Measurements from ENCODE around the gene LARP7.
"Not testable (repeated sequence)": the region's sequence is repeated elsewhere in the genome, so short reads cannot be mapped to it uniquely, and the experiment has no call there.

LARP7 gene

DNA sequence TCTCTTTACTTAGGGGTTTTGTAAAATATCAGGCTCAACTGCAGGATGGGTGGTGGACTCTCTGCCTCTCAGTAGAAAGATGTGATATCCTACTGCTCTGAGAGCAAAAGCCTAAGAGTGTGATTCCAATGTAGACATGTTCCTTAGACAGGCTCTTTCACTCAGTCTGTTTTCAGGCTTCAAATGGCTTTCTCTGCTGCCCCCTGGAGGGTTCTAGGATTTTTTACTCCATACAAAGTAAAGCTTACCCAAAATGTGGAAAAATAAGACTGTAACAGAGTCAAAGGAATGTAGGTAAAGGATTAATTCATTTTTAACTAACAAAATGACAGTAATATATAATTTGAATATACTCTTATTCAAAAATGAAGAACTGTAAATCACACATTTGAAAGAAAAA, 32.4 kb upstream of the LARP7 start:
- H3K36me3 ChIP-seq (ENCODE audit: low read length): no peaks in the 10 kb centered on the region
- TF ChIP-seq EZH2phosphoT487 (conservative IDR thresholded peaks at IDR 0.05; ENCODE audit: low read length): no peak
- TF ChIP-seq, protein P1, sequence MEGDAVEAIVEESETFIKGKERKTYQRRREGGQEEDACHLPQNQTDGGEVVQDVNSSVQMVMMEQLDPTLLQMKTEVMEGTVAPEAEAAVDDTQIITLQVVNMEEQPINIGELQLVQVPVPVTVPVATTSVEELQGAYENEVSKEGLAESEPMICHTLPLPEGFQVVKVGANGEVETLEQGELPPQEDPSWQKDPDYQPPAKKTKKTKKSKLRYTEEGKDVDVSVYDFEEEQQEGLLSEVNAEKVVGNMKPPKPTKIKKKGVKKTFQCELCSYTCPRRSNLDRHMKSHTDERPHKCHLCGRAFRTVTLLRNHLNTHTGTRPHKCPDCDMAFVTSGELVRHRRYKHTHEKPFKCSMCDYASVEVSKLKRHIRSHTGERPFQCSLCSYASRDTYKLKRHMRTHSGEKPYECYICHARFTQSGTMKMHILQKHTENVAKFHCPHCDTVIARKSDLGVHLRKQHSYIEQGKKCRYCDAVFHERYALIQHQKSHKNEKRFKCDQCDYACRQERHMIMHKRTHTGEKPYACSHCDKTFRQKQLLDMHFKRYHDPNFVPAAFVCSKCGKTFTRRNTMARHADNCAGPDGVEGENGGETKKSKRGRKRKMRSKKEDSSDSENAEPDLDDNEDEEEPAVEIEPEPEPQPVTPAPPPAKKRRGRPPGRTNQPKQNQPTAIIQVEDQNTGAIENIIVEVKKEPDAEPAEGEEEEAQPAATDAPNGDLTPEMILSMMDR (IDR thresholded peaks at IDR 0.05; ENCODE audit: insufficient read depth, low read length, poor library complexity, severe bottlenecking): no peak
- H3K9me3 ChIP-seq (ENCODE audit: insufficient read depth, low read length): no peaks in the 10 kb centered on the region
- H2AFZ ChIP-seq (ENCODE audit: low read depth, low read length, severe bottlenecking): no peak overlapping the region
- no peak overlapping the region for H3K27ac ChIP-seq (ENCODE audit: low read depth, low read length)
- H3K79me2 ChIP-seq (ENCODE audit: insufficient read depth, low read length): no peaks in the 10 kb centered on the region
- no peak overlapping the region for H3K4me3 ChIP-seq (ENCODE audit: insufficient read depth, low read length, poor library complexity, severe bottlenecking)
- no peaks in the 10 kb centered on the region for H3K27me3 ChIP-seq (ENCODE audit: low read length)
- no peaks in the 10 kb centered on the region for H4K20me1 ChIP-seq (ENCODE audit: low read depth, low read length)
- no peak overlapping the region for H3K9ac ChIP-seq (ENCODE audit: low read length)
- no peak overlapping the region for H3K4me2 ChIP-seq (ENCODE audit: low read depth, low read length, poor library complexity, severe bottlenecking)
- H3F3A ChIP-seq (ENCODE audit: insufficient read depth): no peaks in the 10 kb centered on the region
- H3K9me2 ChIP-seq (replicated peaks; ENCODE audit: insufficient read depth, low read length): no peaks in the 10 kb centered on the region

DNA sequence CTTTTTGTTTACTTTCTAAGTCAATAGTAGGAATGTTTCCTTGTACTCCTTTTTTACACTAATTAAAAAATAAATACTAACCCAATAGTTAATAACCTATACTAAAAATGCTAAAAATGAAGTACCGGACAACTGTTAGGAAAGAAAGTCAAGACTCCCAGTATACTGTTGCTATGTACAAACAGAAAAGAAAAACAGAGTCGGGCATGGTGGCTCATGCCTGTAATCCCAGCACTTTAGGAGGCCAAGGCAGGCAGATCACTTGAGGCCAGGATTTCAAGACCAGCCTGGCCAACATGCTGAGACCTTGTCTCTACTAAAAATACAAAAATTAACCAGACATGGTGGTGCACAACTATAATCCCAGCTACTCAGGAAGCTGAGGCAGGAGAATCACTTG, 24.1 kb upstream of the LARP7 start:
- H3K4me3 ChIP-seq (ENCODE audit: insufficient read depth, low read length, poor library complexity, severe bottlenecking); H2AFZ ChIP-seq (ENCODE audit: low read depth, low read length, severe bottlenecking); H3K27ac ChIP-seq (ENCODE audit: low read depth, low read length); H3F3A ChIP-seq (ENCODE audit: insufficient read depth); H3K9ac ChIP-seq (ENCODE audit: low read length); H3K79me2 ChIP-seq (ENCODE audit: insufficient read depth, low read length); H3K4me2 ChIP-seq (ENCODE audit: low read depth, low read length, poor library complexity, severe bottlenecking); H3K9me2 ChIP-seq (replicated peaks; ENCODE audit: insufficient read depth, low read length); H3K27me3 ChIP-seq (ENCODE audit: low read length); H3K36me3 ChIP-seq (ENCODE audit: low read length); H4K20me1 ChIP-seq (ENCODE audit: low read depth, low read length); H3K9me3 ChIP-seq (ENCODE audit: insufficient read depth, low read length): not testable (repeated sequence)

DNA sequence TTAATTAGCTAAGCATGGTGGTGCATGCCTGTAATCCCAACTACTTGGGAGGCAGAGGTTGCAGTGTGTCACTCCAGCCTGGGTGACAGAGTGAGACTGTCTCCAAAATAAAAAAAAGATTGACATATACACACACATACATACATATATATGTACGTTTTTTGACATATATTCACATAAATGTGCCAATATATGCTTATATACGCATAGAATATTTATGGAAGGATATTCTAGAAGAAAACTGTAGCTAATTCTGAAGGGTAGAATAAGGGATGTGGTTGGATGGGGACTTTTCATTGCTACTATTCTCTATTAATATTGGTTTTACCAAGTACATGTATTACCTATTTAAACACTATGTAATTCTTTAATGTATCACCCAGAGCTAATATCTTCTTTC, 20.0 kb upstream of the LARP7 start:
- no peaks in the 10 kb centered on the region for H3K9me2 ChIP-seq (replicated peaks; ENCODE audit: insufficient read depth, low read length)
- H3F3A ChIP-seq (ENCODE audit: insufficient read depth): no peaks in the 10 kb centered on the region
- no peak overlapping the region for H3K27ac ChIP-seq (ENCODE audit: low read depth, low read length)
- H3K27me3 ChIP-seq (ENCODE audit: low read length): no peaks in the 10 kb centered on the region
- H3K79me2 ChIP-seq (ENCODE audit: insufficient read depth, low read length): no peaks in the 10 kb centered on the region
- no peak overlapping the region for H3K4me2 ChIP-seq (ENCODE audit: low read depth, low read length, poor library complexity, severe bottlenecking)
- no peaks in the 10 kb centered on the region for H4K20me1 ChIP-seq (ENCODE audit: low read depth, low read length)
- no peaks in the 10 kb centered on the region for H3K36me3 ChIP-seq (ENCODE audit: low read length)
- H3K9me3 ChIP-seq (ENCODE audit: insufficient read depth, low read length): no peaks in the 10 kb centered on the region
- no peak overlapping the region for H3K4me3 ChIP-seq (ENCODE audit: insufficient read depth, low read length, poor library complexity, severe bottlenecking)
- no peak overlapping the region for H3K9ac ChIP-seq (ENCODE audit: low read length)
- H2AFZ ChIP-seq (ENCODE audit: low read depth, low read length, severe bottlenecking): no peak overlapping the region
- TF ChIP-seq, protein P1 (IDR thresholded peaks at IDR 0.05; ENCODE audit: insufficient read depth, low read length, poor library complexity, severe bottlenecking): no peak
- TF ChIP-seq EZH2phosphoT487 (conservative IDR thresholded peaks at IDR 0.05; ENCODE audit: low read length): no peak

DNA sequence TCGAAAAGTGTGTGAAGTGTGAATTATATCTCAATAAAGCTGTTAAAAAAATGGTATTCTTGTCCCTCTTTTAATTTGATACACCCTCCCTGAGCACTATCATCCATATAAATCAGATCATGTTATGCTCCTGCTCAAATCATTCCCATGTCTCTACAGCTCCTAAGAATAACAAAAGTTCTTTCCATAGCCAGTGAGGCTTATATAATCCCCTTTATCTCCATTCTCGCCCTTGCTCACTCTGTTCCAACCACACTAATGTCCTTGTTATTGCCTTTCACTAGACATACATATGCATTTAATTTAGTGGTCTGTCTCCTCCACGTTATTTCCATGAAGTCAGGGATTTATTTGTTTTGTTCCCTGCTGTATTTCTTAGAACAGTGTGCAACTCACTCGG, 10.7 kb upstream of the LARP7 start:
- Histone ChIP-seq H3F3A (ENCODE audit: insufficient read depth) (no peaks in the 10 kb centered on the region), H3K9me3 (ENCODE audit: insufficient read depth, low read length) (no peaks in the 10 kb centered on the region), H2AFZ (ENCODE audit: low read depth, low read length, severe bottlenecking) (no peak overlapping the region), H4K20me1 (ENCODE audit: low read depth, low read length) (no peaks in the 10 kb centered on the region), H3K27me3 (ENCODE audit: low read length) (no peaks in the 10 kb centered on the region), H3K4me3 (ENCODE audit: insufficient read depth, low read length, poor library complexity, severe bottlenecking) (no peak overlapping the region), H3K36me3 (ENCODE audit: low read length) (no peaks in the 10 kb centered on the region), H3K9ac (ENCODE audit: low read length) (no peak overlapping the region), H3K4me2 (ENCODE audit: low read depth, low read length, poor library complexity, severe bottlenecking) (no peak overlapping the region), H3K27ac (ENCODE audit: low read depth, low read length) (no peak overlapping the region), H3K79me2 (ENCODE audit: insufficient read depth, low read length) (no peaks in the 10 kb centered on the region), H3K9me2 (replicated peaks; ENCODE audit: insufficient read depth, low read length) (no peaks in the 10 kb centered on the region)
- no peak for TF ChIP-seq EZH2phosphoT487 (conservative IDR thresholded peaks at IDR 0.05; ENCODE audit: low read length)
- TF ChIP-seq, protein P1 (IDR thresholded peaks at IDR 0.05; ENCODE audit: insufficient read depth, low read length, poor library complexity, severe bottlenecking): no peak

Data from SU-DHL-6 (cell line).